ENCODE measurements around the gene BAHCC1.

DNA sequence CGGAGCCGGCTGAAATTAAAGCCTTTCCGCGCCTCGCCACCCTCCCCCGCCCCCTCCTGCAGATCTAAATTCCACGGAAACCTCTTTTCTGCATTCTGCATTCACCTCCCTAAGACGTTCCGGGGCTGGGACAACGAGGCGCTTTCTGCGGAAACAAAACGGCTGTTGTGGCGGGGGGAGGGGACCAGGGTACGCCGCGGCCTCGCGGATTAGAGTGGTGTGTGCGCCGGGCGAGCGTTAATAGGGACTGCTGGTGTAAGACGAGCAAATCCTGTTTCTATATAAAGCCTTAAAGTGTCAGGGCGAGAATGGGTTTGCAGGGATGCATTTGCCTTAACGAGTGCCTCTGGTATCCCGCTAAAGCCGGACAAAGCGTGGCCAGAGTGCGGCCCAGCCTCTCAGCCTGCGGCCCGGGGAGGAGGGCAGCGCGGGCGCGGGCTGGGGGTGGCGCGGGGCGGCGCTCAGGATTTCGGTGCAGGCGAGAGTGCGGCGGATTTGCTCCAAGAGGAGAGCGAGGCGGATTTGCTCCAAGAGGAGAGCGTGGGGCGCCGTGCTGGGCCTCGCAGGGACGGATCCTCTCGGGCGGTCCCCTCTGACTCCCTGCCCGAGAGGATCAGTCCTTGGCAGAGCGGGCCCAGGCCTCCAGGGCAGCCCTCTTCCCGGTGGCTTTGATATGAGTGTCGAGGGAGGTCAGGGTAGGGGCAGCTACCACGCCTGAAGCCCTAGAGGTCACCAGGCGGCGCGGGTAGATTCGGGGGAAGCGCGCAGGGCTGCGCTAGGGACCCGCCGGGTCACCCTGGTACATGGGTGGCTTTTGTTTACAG lies 5.1 kb downstream of the BAHCC1 start:
- TF ChIP-seq ZNF274 (IDR thresholded peaks at IDR 0.05; ENCODE audit: low read depth, low read length) (no peak), SUZ12 (IDR thresholded peaks at IDR 0.05; ENCODE audit: extremely low read depth, insufficient read depth, insufficient read length) (no peak), YY1 (IDR thresholded peaks at IDR 0.05; ENCODE audit: insufficient read depth, insufficient read length) (no peak)

Data from NT2/D1 (cell line).